Activated CD4-positive, alpha-beta T cell treated with anti-CD3 and anti-CD28 coated beads, Interleukin-10, Interleukin-2, amounts not matched to agents 100 ng/mL and 50 ng/mL, durations not matched to agents 16 hours and 8 hours (primary cell): Measurements from ENCODE around the gene MDC1.
"Not testable (repeated sequence)": the region's sequence is repeated elsewhere in the genome, so short reads cannot be mapped to it uniquely, and the experiment has no call there.

Source experiments
- DNase-seq: peaks from one replicate; pipeline ENCODE4 v3.0.0-alpha.2; 2020

Gene MDC1

DNA sequence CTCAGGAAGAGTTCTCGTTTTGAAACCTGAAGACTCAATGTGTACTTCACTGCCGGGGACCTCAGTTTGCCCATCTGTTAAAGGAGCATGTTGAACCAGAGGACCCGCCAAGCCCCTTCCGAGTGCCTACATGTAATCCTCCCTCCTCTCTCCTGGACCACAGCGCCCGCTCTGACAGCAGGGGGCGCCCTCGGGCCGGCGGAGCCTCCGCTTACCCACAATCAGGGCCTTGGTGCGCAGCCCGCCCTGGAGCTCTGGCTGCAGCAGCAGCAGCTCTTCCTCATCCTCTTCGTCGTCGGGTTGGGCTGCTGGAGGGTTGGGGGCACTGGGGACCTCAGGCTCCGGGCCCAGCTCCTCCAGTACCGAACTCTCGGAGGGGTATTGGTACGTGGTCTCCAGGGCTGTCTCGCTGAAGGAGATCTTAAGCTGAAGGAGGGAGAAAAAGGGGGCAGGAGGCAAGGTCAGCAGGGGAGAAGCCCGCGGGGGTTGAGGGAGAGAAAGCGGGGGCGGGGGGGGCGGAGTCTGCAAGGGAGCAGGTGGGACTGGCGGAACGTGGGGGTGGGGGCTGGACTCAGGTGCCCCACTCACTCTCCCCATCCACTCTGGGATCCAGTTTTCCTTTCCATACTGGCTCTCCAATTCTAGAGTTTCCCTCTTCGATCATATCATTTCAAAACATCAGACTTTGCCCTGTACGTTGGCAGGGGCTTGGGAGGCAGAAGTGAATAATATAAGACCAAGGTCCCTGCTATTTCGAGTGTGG, 37.9 kb downstream of the MDC1 start:
- peak; percentile 95 for DNase-seq

DNA sequence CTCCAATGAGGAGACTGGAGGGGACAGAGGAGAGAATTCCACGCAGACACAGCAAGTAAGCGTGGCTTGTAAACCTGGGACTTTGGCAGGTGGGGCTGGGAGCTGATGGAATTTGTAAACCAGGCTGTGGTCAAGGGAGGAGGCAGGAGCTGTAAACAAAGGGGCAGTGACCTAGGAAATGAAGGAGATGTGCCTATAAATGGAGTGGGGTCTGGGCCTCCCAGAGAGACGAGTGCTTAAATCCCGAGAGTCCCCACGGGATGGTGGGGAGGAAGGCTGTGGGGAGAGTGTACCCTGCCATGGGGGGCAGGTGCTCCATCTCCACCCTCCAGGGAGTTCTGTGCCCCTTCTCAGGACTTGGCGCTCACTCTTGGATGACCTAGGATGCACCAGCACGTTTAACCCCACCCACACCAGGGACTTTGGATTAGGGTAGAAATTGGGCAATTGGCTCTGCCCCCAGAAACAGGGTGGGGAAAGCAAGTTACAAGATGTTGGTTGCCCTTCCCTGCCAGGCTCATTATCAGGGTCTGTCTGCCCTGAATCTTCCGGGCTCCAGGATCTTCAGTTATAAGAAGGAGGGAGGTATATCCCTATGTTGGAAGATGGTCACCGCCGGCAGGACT, 40.3 kb downstream of the MDC1 start:
- no peak for DNase-seq

DNA sequence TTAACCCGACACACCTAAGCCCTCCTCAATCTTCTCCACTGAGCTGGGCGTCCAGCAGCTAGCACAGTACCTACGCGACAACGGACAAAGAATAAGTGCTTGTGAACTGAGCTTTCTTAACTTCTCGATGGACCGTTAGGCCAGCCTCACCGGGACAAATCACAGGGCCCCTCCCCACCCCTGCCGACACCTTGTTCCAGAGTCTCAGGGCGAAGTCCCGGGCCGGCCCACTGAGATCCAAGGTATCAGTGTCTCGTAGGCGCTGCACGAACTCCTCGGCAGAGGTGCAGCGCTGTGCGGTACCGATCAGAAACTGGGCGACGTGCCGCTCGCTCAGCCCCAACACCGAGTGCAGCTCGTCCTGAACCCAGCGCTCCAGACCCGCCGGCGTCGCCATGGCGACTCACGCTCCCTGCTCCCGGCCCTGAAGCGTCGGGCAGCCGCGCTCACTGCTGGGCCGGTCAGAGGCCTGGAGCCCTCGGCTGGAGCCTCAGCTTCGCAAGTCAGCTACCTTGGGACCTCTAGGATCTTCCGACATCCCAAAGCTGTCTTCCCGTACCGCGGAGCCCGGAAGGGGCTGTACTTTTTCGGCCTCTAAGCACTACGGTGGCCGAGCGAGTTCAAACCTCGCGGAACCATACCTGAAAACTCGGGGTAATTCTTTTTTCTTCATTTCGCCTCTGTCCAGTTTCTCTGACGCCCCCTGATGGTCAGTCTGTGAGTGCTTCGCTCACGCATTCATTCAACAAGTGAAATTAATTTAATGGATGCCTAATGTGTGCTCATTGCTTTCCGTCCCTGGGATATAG, 44.4 kb downstream of the MDC1 start, which contains the start of gene DHX16:
Gene DHX16, minus strand, starts transcription at position 562 of the 809 bp plus-strand sequence. Its CDS starts 165 bp downstream, at position 397.
- peak; percentile 96 for DNase-seq

DNA sequence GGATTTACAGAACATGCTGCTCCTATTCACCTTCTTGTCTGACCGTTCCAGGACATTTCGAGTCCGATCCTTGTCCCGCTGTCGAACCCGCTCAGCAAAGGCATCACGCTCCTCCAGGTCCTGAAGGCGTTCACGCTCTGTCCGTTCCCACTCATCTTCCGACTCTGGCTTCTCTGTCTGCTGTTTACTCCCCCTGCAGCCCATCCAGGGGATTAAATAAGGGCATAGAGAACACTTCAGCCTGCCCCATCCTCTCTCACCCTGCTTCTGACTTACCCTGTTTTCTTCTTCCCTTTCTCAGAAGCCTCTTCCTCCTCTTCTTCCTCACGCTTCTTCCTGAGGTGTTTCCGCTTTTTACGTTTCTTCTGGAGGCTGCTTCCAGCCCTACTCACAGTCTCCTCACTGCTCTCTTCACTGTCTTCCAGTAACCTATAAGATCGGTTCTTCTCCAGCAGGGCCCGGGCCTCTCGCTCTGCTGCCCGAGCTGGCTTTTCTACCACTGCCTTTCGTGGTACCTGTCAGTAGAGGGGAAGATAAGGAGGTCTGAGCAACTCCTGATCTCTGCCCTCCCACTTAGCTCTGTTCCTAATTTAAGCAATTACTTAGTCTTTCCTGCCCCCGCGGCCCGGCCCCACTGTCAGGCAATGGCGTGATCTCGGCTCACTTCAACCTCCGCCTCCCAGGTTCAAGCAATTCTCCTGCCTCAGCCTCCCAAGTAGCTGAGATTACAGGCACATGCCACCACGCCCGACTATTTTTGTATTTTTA, 46.1 kb downstream of the MDC1 start:
- DNase-seq: no peak

- DNase-seq: peak; percentile 23
Observed at GRCh38 chr6:30666300-30666699, 50.8 kb downstream of the MDC1 start.

- no peak for DNase-seq
Observed at GRCh38 chr6:30664994-30665767, 51.9 kb downstream of the MDC1 start.

- not testable (repeated sequence) for DNase-seq
Observed at GRCh38 chr6:30657922-30658321, 59.2 kb downstream of the MDC1 start.

DNA sequence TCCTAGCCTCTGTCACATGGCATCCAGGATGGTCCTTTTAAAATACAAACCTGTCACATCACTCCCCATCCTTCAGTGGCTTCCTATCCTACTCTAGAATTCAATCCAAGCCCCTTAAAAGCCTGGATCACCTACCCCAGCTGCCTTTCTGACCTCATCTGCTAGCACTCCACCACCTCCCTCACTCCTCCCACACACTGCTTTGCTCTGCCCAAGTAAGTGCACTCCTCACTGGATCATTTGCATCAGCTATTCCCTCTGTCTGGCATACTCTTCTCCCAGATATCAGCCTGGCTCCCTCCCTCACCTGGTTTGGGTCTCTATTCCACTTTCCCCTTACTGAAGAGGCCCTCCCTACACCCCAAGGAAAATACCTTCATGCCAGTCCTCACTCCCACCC, 59.6 kb downstream of the MDC1 start:
- no peak for DNase-seq

DNA sequence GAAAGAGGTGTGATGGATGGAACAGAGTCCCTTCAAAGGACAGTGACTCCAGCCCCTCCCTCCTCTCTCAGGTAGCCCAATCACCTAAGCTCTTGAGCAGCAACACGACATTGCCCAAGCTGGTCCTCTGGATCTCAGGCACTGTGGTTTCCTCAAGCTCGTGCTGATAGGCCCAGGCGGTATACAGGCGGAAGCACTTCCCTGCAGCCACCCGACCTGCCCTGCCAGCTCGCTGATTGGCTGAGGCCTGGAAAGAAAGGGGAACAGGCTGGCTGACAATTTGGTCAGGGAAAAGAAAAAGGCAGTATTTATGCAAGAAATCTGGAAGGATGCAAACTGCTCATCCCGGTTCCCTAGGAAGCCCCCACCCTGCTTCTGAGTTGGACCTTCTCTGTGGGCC, 60.6 kb downstream of the MDC1 start:
- DNase-seq: no peak

DNA sequence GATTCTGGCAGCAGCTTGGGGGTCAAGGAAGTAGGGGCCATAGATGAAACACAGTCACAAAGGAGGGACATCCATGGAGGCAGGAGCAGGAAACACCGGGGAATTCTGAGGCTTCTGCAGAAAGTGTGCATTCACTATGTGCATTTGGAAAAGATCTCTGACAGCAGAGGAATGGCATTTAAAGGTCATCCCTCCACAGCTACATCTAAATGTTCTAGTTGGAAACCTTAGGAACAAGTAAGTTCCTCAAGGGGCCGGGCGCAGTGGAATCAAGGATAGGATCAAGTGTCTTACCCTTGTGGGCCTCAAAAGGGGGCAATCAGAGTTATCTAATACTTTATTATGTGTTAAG, 61.4 kb downstream of the MDC1 start:
- DNase-seq: no peak

GRCh38 chr6:30654798-30655742, 62.0 kb downstream of the MDC1 start:
- no peak for DNase-seq

DNA sequence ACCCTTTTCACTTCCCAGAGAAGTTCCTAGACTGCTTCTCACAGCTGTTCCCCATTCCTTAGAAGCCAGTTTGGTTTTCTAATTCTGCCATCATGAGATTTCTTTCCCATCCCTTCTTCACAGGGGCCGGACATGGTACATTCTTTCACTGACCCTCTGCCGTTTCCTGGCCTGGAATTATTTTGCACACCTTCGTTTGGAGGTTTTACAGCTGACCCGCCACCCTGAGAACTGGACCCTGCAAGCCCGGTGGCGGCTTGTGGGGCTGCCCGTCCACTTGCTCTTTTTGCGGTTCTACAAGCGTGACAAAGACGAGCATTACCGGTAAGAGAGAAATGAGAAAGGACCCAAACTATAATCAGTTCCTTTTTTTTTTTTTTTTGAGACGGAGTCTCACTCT, 65.9 kb downstream of the MDC1 start:
- no peak for DNase-seq
